Esophagus squamous epithelium (tissue), 4 donors: ENCODE data around the gene PGLYRP4.

Experiments
- POLR2A ChIP-seq, 4 donors: fragments of 450-650 bp; IDR thresholded peaks; one replicate each; pipeline ENCODE4 v1.6.1; 2017; ENCODE audit warnings: antibody characterized with exemption in 4 of 4, mild to moderate bottlenecking in 4 of 4, moderate library complexity in 3 of 4
- TF ChIP-seq, protein P1 (sequence below), 6 experiments: fragments of 450-650 bp in 4 of 6; fragments of 200-600 bp in 2 of 6; sonication (generic) in 2 of 6; IDR thresholded peaks; one replicate each; pipeline ENCODE4 v1.5.1; 2016 to 2019; ENCODE audit warnings: antibody characterized with exemption in 6 of 6, mild to moderate bottlenecking in 4 of 6, moderate library complexity in 4 of 6

DNA sequence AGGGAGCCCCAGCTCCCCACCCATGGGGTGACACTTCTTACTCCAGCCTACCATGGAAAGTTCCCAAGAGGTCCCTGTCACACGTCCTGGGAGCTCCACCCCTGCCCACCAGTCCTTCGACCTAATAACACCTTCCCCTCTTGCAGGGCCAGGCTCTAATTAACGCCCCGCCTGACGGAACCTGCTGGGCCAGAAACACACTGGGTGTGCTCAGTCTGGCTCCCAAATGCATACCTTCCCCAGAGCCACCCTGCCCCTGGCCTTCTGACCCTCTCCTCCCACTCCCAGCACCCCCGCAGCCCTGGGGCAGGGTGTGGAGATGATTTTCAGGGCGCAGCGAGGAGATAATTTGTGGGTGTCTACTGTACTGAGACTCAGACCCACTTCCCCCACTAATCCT is 56.5 kb downstream of the PGLYRP4 start:
- TF ChIP-seq POLR2A (IDR thresholded peaks at IDR 0.05) = no peak
- TF ChIP-seq, protein P1, sequence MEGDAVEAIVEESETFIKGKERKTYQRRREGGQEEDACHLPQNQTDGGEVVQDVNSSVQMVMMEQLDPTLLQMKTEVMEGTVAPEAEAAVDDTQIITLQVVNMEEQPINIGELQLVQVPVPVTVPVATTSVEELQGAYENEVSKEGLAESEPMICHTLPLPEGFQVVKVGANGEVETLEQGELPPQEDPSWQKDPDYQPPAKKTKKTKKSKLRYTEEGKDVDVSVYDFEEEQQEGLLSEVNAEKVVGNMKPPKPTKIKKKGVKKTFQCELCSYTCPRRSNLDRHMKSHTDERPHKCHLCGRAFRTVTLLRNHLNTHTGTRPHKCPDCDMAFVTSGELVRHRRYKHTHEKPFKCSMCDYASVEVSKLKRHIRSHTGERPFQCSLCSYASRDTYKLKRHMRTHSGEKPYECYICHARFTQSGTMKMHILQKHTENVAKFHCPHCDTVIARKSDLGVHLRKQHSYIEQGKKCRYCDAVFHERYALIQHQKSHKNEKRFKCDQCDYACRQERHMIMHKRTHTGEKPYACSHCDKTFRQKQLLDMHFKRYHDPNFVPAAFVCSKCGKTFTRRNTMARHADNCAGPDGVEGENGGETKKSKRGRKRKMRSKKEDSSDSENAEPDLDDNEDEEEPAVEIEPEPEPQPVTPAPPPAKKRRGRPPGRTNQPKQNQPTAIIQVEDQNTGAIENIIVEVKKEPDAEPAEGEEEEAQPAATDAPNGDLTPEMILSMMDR (IDR thresholded peaks at IDR 0.05) = no peak
